HG02870 (cell line): Measurements from ENCODE around the gene TMEM175.
"Not testable (repeated sequence)": the region's sequence is repeated elsewhere in the genome, so short reads cannot be mapped to it uniquely, and the experiment has no call there.

ENCODE experiments used
- ATAC-seq: cut with Tn5 transposase; IDR thresholded peaks from one replicate; pipeline ENCODE4 v1.9.1; 2021; ENCODE audit warnings: mild to moderate bottlenecking, moderate library complexity; ENCODE audit not compliant: unreplicated experiment

The TMEM175 gene

DNA sequence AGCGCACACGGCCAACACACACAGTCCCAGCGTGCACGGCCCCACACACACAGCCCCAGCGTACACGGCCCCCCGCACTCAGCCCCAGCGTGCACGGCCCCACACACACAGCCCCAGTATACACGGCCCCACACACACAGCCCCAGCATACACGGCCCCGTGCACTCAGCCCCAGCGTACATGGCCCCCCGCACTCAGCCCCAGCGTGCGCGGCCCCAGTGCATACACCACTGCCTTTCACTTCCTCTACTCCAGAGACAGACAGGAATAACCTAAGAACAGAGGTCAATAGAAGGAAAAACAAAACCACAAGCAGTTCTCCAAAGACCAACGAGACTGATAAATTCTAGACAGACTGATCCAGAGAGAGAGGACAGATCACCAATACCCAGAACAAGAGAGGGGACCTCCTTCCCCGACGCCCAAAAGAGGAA is 17.2 kb upstream of the TMEM175 start:
- no peak for ATAC-seq

GRCh38 chr4:915595-915994 is 16.7 kb upstream of the TMEM175 start:
- ATAC-seq, result no peak

DNA sequence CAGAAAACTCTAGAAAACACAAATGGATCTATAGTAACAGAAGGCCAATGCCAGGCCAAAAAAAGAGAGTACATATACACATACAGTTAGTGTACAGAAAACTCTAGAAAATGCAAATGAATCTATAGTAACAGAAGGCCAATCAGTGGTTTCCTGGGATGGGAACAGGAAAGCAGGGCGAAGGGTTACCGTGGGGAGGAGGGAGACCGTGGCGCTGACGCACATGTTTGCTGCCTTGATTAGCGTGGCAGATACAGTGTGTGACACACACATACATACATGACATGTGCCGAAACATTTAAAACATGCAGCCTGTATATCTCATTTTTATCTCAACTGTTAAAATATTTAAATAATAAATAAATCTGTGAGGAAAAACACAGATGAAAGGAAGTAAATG is 14.8 kb upstream of the TMEM175 start:
- no peak for ATAC-seq

DNA sequence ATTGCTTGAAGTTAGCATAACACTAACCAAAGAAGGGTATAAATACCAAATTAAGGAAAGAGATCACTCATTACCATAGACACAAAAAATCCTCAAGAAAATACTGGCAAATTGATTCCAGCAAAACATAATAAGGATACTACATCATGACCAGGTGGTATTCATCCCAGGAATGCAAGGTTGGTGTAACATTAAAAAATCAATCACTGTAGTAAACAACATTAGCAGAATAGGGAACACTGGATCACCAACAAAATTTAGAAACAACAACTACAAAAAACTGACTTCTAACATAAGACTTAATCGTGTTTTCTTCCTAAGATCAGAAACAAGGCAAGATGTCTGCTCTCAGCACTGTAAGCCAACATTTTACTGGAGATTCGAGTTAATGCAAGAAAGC is 14.3 kb upstream of the TMEM175 start:
- no peak for ATAC-seq

- not testable (repeated sequence) for ATAC-seq
Observed at GRCh38 chr4:918591-918990, 13.7 kb upstream of the TMEM175 start.

- not testable (repeated sequence) for ATAC-seq
Observed at GRCh38 chr4:919004-919680, 13.1 kb upstream of the TMEM175 start.

DNA sequence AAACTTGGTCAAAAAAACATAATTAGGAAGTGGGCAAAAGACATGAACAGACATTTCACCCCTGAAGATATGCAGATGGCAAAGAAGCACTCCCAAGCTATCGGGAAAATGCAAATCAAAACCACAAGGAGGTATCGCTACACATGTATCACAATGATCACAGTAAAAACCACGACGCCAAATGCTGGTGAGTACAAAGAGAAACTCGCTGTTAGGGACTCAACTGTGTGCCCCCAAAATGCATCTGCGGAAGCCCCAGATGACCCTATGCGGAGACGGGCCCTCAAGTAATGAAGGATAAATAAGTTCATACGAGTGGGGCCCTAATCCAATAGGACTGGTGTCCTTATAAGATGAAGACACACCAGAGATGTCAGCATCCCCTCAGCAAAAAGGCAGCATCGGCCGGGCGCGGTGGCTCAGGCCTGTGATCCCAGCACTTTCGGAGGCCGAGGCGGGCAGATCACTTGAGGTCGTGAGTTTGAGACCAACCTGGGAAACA is 10.4 kb upstream of the TMEM175 start:
- ATAC-seq, result peak; percentile 71

- ATAC-seq, result peak; percentile 40
Observed at GRCh38 chr4:924107-925096, 7.9 kb upstream of the TMEM175 start.

DNA sequence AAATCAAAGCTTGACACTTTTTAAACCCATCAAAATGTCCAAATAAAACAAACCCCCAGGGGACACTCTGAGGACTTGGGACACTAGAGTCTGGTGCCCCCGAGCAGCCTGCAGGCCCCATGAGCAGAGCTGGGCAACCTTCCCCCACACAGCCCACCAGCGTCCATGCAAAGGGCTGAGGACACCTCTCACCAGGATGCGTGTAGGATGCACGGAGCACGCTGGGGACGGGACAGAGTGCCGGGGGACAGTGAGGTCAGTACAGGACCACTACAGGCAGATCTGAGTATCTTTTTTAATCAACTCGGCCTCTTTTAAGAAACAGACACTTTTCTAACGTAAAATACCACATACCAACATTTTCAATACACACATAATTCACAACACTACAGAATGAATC is 7.1 kb upstream of the TMEM175 start:
- ATAC-seq, result no peak

DNA sequence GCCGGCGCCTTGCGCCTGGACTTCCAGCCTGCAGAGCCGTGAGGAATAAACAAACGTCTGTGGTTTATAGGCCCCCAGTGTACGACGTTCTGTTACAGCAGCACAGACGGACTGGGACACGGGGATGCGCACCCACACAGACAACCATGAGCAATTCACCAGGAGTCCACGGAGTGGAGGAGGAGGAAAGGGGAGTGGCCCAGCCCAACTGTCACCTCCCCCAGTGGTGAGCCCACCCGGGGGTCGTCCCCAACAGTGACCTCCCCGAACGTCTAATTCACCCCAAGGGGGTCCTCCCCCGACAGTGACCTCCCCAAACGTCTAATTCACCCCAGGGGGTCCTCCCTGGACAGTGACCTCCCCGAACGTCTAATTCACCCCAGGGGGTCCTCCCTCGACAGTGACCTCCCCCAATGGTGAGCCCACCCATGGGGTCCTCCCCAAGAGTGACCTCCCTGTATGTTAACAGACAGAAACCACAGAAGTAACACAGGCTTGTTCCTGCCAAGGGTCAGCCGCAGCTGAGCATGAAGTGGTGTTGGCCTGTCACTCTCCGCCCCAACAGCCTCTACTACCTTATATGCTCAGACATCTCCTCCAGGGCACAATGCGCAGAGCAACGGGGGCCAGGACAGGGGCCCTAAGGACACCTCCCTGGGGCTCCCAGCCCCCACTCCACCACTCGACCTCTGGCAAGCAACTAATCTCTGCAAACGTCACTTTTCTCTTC is 6.3 kb upstream of the TMEM175 start:
- ATAC-seq, result no peak

DNA sequence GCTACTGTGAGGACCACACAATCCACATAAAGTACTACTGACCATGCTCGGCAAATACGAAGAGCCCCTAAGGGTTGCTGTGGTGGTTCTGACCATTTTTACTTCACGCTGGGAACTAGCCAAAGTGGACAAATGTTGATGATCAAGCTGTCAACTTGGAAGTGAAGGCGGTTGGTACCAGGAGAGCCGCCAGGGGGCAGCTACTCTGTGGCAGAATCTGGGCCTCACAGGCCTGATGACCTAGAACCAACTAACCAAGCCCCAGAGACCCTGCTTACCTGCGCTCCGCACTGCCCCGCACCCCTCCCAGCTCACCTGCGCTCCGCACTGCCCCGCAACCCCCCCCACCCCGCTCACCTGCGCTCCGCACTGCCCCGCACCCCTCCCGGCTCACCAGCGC is 5.7 kb upstream of the TMEM175 start:
- no peak for ATAC-seq

DNA sequence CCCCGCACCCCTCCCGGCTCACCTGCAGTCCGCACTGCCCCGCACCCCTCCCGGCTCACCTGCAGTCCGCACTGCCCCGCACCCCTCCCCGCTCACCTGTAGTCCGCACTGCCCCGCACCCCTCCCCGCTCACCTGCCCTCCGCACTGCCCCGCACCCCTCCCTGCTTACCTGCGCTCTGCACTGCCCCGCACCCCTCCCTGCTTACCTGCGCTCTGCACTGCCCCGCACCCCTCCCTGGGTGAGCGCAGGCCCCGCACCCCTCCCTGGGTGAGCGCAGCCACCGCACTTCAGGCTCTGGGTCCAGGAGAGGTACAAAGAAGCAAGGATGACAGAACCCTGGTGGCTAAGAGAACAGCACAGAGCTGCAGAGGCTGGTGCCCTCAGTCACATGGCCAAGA is 4.7 kb upstream of the TMEM175 start:
- ATAC-seq, result not testable (repeated sequence)

DNA sequence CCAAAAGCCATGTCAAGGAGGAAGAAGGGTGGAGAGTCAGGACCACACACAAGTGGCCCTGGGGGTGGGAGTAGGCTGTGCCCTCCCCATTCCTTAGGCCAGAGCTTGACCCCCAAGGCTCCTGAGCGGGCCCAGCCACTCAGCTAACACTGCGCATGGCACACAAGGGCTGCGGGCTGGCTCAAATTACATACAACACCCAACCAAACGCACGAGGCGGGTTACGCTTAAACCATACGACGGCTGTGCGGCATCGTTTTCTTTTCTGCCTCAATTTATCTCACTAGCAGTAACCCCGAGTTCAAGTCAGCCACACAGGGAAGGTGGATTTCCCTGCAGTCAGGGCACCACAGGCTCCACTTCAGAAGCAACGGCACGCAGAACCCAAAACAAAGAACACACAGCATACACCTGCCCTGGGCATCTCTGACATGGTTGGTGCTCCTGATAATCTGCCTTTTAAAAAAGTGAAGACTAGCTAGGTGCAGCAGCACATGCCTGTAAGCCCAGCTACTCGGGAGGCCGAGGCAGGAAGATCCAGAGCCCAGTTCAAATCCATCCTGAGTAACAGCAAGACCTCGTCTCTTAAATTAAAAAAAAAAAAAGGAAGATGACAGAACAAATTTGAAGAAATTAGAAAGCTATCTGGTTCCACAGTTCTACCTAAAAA is 3.0 kb upstream of the TMEM175 start:
- ATAC-seq, result no peak

DNA sequence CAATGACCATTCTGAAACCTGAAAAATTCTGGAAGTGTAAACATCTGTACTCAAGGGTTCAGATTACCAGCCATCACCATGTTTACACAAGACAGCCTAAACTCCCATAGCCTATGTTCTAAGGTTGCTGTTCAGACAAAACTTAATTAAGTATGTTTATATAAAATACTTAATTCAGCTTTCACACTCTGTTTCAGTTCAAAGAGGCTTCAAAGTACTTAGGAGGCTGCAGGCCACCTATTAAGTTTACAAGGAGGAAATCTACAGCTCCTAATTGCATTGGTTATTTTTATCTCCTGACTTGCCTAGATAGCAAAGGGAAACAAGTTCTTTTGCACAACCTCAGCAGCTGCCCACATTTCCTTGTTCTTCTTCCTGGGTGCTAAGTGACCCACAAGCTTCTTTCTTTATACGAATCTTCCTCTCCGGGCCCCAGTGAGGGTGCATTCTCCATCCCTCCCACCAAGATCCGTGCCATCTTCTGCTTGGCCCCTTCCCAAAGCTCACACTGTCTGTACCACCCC is 2.2 kb upstream of the TMEM175 start:
- no peak for ATAC-seq

DNA sequence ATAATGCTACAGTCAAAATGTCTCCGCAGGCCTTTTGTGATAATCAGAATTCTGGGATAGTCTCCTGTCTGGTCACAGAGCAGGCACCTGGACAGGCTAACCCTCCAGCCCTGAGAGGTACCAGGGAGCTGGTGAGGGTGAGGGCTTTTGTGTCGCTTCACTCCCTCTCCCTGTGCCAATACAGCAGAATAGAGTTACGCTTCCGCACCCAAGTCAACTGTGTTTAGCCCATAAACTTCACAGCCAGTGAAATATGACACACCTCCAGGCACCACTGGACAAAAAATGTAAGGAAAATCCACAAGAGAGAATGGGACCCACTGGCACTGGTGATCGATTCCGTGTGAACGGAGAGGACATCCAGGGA is 1.4 kb upstream of the TMEM175 start:
- no peak for ATAC-seq

GRCh38 chr4:931194-931959 is 883 bp upstream of the TMEM175 start:
- no peak for ATAC-seq

DNA sequence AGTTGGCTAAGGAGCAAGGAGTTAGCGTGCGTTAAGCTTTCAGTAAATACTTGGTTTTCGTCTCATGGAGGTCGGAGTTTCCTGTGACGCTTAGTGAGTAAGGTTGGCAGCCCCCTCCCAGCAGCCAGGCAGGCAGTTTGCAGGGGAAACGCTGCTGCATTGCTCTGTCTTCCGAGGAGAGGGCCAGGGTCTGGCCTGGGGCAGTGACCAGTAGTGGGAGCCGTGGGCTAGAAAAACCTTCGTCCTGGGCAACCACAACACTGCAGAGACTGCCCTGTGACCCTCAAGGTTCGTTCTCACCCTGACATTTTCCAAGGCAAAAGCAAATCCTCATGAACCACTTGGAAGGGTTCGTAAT is 432 bp downstream of the TMEM175 start:
- ATAC-seq, result no peak

DNA sequence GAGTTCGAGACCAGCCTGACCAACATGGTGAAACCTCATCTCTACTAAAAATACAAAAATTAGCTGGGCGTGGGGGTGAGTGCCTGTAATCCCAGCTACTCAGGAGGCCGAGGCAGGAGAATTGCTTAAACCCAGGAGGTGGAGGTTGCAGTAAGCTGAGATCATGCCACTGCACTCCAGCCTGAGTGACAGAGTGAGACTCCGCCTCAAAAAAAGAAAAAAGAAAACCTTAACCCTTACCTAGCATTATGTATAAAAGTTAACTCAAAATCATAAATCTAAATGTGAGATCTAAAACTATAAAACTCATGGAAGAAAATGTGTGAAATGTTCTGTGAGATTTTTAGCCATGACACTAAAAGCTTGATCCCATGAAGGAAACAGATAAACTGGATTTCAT is 7.2 kb downstream of the TMEM175 start:
- not testable (repeated sequence) for ATAC-seq

DNA sequence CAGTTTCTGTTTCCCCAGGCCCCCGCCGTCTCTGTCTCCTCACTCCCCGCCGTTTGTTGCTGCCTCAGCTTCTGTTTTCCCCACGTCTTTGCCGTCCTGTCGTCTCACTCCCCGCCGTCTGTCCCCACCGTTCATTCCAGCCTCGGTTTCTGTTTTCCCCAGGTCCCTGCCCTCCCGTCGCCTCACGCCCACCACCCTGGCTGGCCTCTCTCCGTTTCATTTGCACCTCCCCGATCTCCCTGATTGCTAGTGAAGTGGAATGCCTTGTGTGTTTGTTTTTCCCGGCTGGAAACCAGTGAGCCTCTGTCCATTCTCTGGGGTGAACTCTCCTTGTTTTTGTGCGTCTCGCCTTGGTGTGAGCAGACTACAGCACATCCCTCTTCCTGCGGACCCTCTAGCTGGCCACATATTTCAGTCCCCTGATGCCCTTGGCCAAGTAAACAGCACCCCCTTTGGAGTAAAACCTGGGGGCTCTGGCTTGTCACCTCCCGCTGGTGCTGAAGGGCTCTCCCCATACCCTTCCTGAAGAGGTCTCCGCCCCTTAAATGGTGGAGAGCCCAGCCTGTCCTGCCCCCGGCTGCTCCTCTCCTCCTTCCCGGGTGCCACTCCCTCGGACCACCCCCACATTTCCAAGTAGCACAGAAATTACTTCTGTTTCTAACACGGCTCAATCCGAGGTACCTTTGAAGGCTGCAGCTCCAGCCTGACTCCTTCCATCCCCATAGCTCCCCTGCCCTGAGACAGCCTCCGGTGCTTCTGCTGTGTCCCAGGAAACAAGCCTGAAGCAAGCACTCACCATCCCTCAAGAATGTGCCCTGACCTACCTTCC is 13.2 kb downstream of the TMEM175 start:
- ATAC-seq, result no peak
